ENCODE measurements around the gene SUV39H1.

The SUV39H1 gene

DNA sequence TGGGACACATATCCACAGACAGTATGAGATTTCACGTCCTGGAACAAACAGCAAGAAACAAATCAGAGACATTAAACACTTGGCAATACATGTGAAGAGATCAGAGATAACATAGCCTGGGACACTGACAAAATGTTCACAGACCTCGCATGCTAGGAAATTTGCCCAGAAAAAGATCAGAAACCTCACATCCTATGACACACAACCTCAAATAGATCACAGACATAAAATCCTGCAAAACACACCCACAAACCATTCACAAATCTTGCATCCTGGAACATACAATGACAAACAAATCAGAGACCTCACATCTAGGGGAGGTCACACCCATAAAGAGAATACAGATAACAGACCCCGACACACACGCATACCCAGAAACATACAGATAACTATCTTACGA, 18.0 kb downstream of the SUV39H1 start:
- no peak overlapping the region for H3K4me3 ChIP-seq
- no peak overlapping the region for H3K27ac ChIP-seq
- no peaks in the 10 kb centered on the region for H3K9me3 ChIP-seq
- TF ChIP-seq, protein P1, sequence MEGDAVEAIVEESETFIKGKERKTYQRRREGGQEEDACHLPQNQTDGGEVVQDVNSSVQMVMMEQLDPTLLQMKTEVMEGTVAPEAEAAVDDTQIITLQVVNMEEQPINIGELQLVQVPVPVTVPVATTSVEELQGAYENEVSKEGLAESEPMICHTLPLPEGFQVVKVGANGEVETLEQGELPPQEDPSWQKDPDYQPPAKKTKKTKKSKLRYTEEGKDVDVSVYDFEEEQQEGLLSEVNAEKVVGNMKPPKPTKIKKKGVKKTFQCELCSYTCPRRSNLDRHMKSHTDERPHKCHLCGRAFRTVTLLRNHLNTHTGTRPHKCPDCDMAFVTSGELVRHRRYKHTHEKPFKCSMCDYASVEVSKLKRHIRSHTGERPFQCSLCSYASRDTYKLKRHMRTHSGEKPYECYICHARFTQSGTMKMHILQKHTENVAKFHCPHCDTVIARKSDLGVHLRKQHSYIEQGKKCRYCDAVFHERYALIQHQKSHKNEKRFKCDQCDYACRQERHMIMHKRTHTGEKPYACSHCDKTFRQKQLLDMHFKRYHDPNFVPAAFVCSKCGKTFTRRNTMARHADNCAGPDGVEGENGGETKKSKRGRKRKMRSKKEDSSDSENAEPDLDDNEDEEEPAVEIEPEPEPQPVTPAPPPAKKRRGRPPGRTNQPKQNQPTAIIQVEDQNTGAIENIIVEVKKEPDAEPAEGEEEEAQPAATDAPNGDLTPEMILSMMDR (IDR thresholded peaks at IDR 0.05), result no peak
- intact Hi-C loops (cut with DNase I; ENCODE audit: low total_unique reads), result no loop called here
- no peak for DNase-seq
- no peaks in the 10 kb centered on the region for H3K36me3 ChIP-seq
- no peaks in the 10 kb centered on the region for H3K27me3 ChIP-seq
- no peaks in the 10 kb centered on the region for H3K4me1 ChIP-seq

DNA sequence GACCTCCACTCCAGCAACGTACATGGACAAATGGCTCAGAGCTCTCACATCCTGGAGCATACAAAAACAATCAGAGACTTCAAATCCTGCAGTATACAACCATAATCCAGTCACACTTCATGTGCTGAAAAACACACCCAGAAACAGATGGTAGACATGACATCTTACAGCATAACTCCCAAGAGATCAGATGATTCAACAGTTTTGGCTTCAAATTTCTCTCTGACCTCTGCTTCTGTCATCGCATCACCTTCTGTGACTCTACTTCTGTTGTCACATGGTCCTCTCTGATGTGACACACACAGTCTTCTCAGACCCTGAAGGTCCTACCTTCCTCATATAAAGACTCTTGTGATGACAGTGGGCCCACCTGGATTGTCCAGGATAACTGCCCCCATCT, 18.5 kb downstream of the SUV39H1 start:
- no peaks in the 10 kb centered on the region for H3K4me1 ChIP-seq
- no peaks in the 10 kb centered on the region for H3K27me3 ChIP-seq
- no peak overlapping the region for H3K4me3 ChIP-seq
- no peak overlapping the region for H3K27ac ChIP-seq
- DNase-seq, result no peak
- TF ChIP-seq, protein P1 (IDR thresholded peaks at IDR 0.05), result no peak
- no peaks in the 10 kb centered on the region for H3K9me3 ChIP-seq
- H3K36me3 ChIP-seq, result no peaks in the 10 kb centered on the region
- intact Hi-C loops (cut with DNase I; ENCODE audit: low total_unique reads), result no loop called here

DNA sequence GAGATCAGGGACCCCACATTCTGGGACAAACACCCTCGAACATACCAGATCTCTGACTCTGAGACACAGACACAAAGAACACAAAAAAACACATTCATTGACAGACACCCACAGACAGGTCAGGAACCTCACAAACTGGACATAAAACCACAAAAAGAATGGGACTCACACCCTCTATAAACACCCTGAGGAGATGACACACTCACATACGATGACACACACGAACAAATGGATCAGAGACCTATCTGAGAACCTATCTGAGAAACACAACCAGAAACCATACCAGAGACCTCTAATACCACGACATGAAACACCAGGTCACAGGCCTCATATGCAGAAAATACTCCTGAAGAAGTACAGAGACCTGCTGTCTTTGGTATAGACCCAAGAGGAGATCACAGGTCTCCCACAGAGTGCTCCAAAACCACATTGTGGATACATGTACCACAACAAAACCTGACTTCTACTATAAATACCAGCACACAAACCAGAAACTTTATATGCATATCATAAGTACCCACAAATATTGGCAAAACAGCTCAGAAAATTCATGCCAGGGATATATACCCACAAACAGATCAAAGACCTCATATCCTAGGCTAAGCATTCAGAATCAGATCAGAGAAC, 19.5 kb downstream of the SUV39H1 start:
- H3K4me1 ChIP-seq, result no peaks in the 10 kb centered on the region
- H3K27ac ChIP-seq, result no peak overlapping the region
- H3K4me3 ChIP-seq, result no peak overlapping the region
- H3K27me3 ChIP-seq, result no peaks in the 10 kb centered on the region
- intact Hi-C loops (cut with DNase I; ENCODE audit: low total_unique reads), result no loop called here
- no peaks in the 10 kb centered on the region for H3K9me3 ChIP-seq
- no peaks in the 10 kb centered on the region for H3K36me3 ChIP-seq
- no peak for DNase-seq
- TF ChIP-seq, protein P1 (IDR thresholded peaks at IDR 0.05), result no peak

DNA sequence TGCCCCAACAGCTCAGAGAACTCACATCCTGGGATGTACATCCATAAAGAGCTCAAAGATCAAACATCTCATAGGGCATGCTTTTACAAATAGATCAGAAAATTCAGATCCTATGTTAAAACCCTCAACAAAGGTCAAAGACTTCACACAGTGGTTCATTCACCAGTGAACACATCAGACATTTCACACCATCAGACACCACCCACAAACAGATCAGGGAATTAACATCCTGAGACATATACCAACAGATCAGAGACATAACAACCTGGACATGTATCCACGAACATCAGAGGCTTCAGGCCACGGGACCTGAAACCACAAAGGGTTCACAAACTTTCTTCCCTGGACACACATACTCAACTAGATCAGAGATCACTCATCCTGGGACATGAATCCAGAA, 23.4 kb downstream of the SUV39H1 start:
- Histone ChIP-seq H3K4me3 (no peak overlapping the region), H3K36me3 (no peaks in the 10 kb centered on the region), H3K4me1 (no peaks in the 10 kb centered on the region), H3K27me3 (no peaks in the 10 kb centered on the region), H3K27ac (no peak overlapping the region), H3K9me3 (no peaks in the 10 kb centered on the region)
- TF ChIP-seq, protein P1 (IDR thresholded peaks at IDR 0.05), result no peak
- intact Hi-C loops (cut with DNase I; ENCODE audit: low total_unique reads), result no loop called here
- no peak for DNase-seq

DNA sequence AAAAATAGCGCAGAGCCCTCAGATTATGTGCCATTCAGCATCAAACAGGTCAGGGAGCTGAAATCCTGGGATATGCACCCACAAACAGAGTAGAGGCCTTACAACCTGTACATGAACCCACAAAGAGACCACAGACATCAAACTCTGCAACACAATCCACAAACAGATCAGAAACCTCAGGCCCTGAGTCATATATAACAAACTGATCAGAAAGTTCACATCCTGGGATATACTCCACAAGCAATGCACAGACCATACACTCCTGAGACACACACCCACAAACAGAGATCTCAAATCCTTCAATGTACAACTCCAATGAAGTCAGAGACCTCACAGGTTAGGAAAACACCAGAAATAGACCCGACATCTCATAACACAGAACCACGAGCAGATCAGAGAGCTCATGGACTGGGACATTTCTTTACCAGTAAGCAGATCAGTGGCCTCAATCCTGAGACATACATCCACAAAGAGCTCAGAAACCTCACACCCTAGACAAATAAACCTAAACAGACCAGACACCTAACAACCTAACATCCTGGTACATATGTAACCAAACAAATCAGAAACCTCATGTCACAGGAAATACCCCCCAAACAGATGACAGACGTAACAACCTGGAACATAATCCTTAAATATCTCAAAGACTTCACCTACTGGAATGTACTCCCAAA, 24.2 kb downstream of the SUV39H1 start:
- Histone ChIP-seq H3K27me3 (no peaks in the 10 kb centered on the region), H3K4me3 (no peak overlapping the region), H3K9me3 (no peaks in the 10 kb centered on the region), H3K36me3 (no peaks in the 10 kb centered on the region), H3K27ac (no peak overlapping the region), H3K4me1 (no peaks in the 10 kb centered on the region)
- intact Hi-C loops (cut with DNase I; ENCODE audit: low total_unique reads), result no loop called here
- DNase-seq, result no peak
- TF ChIP-seq, protein P1 (IDR thresholded peaks at IDR 0.05), result no peak
